ENCODE results near the gene CDK6.

The CDK6 gene

GRCh38 chr7:92732316-92733036, 103.9 kb downstream of the CDK6 start:
- no peak for TF ChIP-seq CTCF (IDR thresholded peaks at IDR 0.05; ENCODE audit: low read depth, low read length)
- no peak for DNase-seq (ENCODE audit: extremely low read depth, low read depth)

GRCh38 chr7:92731335-92732063, 104.9 kb downstream of the CDK6 start:
- DNase-seq (ENCODE audit: extremely low read depth, low read depth) = no peak
- no peak for TF ChIP-seq CTCF (IDR thresholded peaks at IDR 0.05; ENCODE audit: low read depth, low read length)

GRCh38 chr7:92730808-92731207, 105.6 kb downstream of the CDK6 start:
- no peak for DNase-seq (ENCODE audit: extremely low read depth, low read depth)
- TF ChIP-seq CTCF (IDR thresholded peaks at IDR 0.05; ENCODE audit: low read depth, low read length) = no peak

- no peak for TF ChIP-seq CTCF (IDR thresholded peaks at IDR 0.05; ENCODE audit: low read depth, low read length)
- no peak for DNase-seq (ENCODE audit: extremely low read depth, low read depth)
These were observed 106.6 kb downstream of the CDK6 start for GRCh38 chr7:92729751-92730150.

- TF ChIP-seq CTCF (IDR thresholded peaks at IDR 0.05; ENCODE audit: low read depth, low read length) = no peak
- DNase-seq (ENCODE audit: extremely low read depth, low read depth) = no peak
These were observed 107.2 kb downstream of the CDK6 start for GRCh38 chr7:92729172-92729571.

- no peak for DNase-seq (ENCODE audit: extremely low read depth, low read depth)
- no peak for TF ChIP-seq CTCF (IDR thresholded peaks at IDR 0.05; ENCODE audit: low read depth, low read length)
These were observed 108.6 kb downstream of the CDK6 start for GRCh38 chr7:92727755-92728154.

GRCh38 chr7:92725161-92725925, 111.0 kb downstream of the CDK6 start:
- no peak for TF ChIP-seq CTCF (IDR thresholded peaks at IDR 0.05; ENCODE audit: low read depth, low read length)
- no peak for DNase-seq (ENCODE audit: extremely low read depth, low read depth)
